Body of pancreas (tissue), 4 donors: ENCODE measurements around the gene DOCK9. TPM values are rescaled to one million over a fixed set of nuclear protein-coding genes. Genes with fewer than 3 reads are reported as not detected.

Source experiments
- ATAC-seq: fragments of 150-250 bp; one replicate; pipeline ENCODE4 v1.9.1; 2016
- DNase-seq, 4 donors: peaks; one replicate each; pipeline ENCODE4 v3.0.0-alpha.2; 2019
- H3K27ac ChIP-seq, 4 donors: fragments of 200-600 bp; sonication (generic); 1 replicate in 3 of 4; 2 replicates in 1 of 4; pipeline versions ENCODE4 v1.5.1 to v1.6.1; 2016 to 2019; ENCODE audit warnings: mild to moderate bottlenecking in 1 of 4, mixed read lengths in 1 of 4, moderate library complexity in 1 of 4
- H3K27me3 ChIP-seq, 2 donors: fragments of 200-600 bp; sonication (generic); one replicate each; pipeline ENCODE4 v1.6.0; 2016; ENCODE audit warnings: mild to moderate bottlenecking in 1 of 2
- H3K36me3 ChIP-seq, 2 donors: fragments of 200-600 bp; sonication (generic); replicated peaks in 1 of 2; 2 replicates each; pipeline ENCODE4 v1.5.1; 2016; ENCODE audit warnings: low read depth in 2 of 2; ENCODE audit not compliant: insufficient read depth in 1 of 2
- H3K4me1 ChIP-seq: fragments of 200-600 bp; sonication (generic); one replicate; pipeline ENCODE4 v1.6.0; 2016
- H3K4me3 ChIP-seq, 2 donors: fragments of 200-600 bp; sonication (generic); 1 replicate in 1 of 2; 2 replicates in 1 of 2; pipeline ENCODE4 v1.5.1; 2016 to 2019
- H3K9me3 ChIP-seq, 3 donors: fragments of 200-600 bp; sonication (generic); 1 replicate in 2 of 3; 2 replicates in 1 of 3; pipeline ENCODE4 v1.5.1; 2016
- CTCF ChIP-seq, 7 experiments: fragments of 450-650 bp in 4 of 7; fragments of 200-600 bp in 3 of 7; sonication (generic) in 3 of 7; IDR thresholded peaks; one replicate each; pipeline ENCODE4 v1.5.1; 2016 to 2019; ENCODE audit warnings: antibody characterized with exemption in 7 of 7
- POLR2A ChIP-seq, 3 donors: fragments of 450-650 bp; IDR thresholded peaks; one replicate each; pipeline ENCODE4 v1.6.1; 2016; ENCODE audit warnings: antibody characterized with exemption in 3 of 3, mild to moderate bottlenecking in 2 of 3
- WGBS, 2 donors: methylation state at CpG; one replicate each; pipeline ENCODE4 v1.1.5; 2017; 5-methylcytosine and 5-hydroxymethylcytosine counted together
- intact Hi-C: fragments of 100-400 bp; cut with DNase I; formaldehyde crosslinking; loops from one replicate; pipeline ENCODE4 v1.15.1; 2023
- total RNA-seq, 2 donors: library from RNA; depleted of rRNA; stranded (reverse); fragments of >200 nt; gene quantifications; one replicate each; pipeline ENCODE4 v1.1.0, GENCODE V29; 2016

The DOCK9 gene
- total RNA-seq, 2 donors from 2014 or later: 35.3 to 73.5 TPM

- Histone ChIP-seq H3K27me3 (no peaks in the 10 kb centered on the region), H3K9me3 (no peaks in the 10 kb centered on the region), H3K36me3 (no peaks in the 10 kb centered on the region), H3K4me1 (no peaks in the 10 kb centered on the region), H3K27ac (no peak overlapping the region), H3K4me3 (no peak overlapping the region)
- DNase-seq: no peak
- no peak for ATAC-seq
- 89 to 94% methylated on average over 3 of the region's 3 CpGs for WGBS, 2 donors
- intact Hi-C loops: no loop called here
- TF ChIP-seq POLR2A (IDR thresholded peaks at IDR 0.05) (no peak), CTCF (IDR thresholded peaks at IDR 0.05) (no peak)
Observed at GRCh38 chr13:98958443-98958794, 19.4 kb downstream of the DOCK9 start.

- no peak for TF ChIP-seq CTCF (IDR thresholded peaks at IDR 0.05)
- TF ChIP-seq POLR2A (IDR thresholded peaks at IDR 0.05): no peak
- WGBS, 2 donors: 75 to 83% methylated on average over 2 to 3 of the region's 3 CpGs
- no peaks in the 10 kb centered on the region for H3K9me3 ChIP-seq
- no peaks in the 10 kb centered on the region for H3K27me3 ChIP-seq
- DNase-seq (no peak), ATAC-seq (no peak)
- no peak overlapping the region for H3K27ac ChIP-seq
- H3K4me1 ChIP-seq: no peaks in the 10 kb centered on the region
- intact Hi-C loops: no loop called here
- no peak overlapping the region for H3K4me3 ChIP-seq
- no peaks in the 10 kb centered on the region for H3K36me3 ChIP-seq
Observed at GRCh38 chr13:98957731-98958442, 20.0 kb downstream of the DOCK9 start.

- no peak overlapping the region for H3K27ac ChIP-seq
- no peak overlapping the region for H3K4me3 ChIP-seq
- H3K9me3 ChIP-seq: no peaks in the 10 kb centered on the region
- no peak for DNase-seq
- intact Hi-C loops: no loop called here
- no peaks in the 10 kb centered on the region for H3K27me3 ChIP-seq
- no peaks in the 10 kb centered on the region for H3K36me3 ChIP-seq
- no peaks in the 10 kb centered on the region for H3K4me1 ChIP-seq
- no peak for ATAC-seq
- 93 to 97% methylated on average over 9 of the region's 9 CpGs for WGBS, 2 donors
- no peak for TF ChIP-seq POLR2A (IDR thresholded peaks at IDR 0.05)
- TF ChIP-seq CTCF (IDR thresholded peaks at IDR 0.05): no peak
Observed at GRCh38 chr13:98955336-98955735, 22.5 kb downstream of the DOCK9 start.

GRCh38 chr13:98954313-98954712 is 23.6 kb downstream of the DOCK9 start:
- intact Hi-C loops: no loop called here
- H3K4me3 ChIP-seq: no peak overlapping the region
- TF ChIP-seq CTCF (IDR thresholded peaks at IDR 0.05) (no peak), POLR2A (IDR thresholded peaks at IDR 0.05) (no peak)
- no peaks in the 10 kb centered on the region for H3K27me3 ChIP-seq
- ATAC-seq (no peak), DNase-seq (no peak)
- 87 to 93% methylated on average over 4 of the region's 4 CpGs for WGBS, 2 donors
- no peaks in the 10 kb centered on the region for H3K9me3 ChIP-seq
- H3K27ac ChIP-seq: no peak overlapping the region
- H3K4me1 ChIP-seq: no peaks in the 10 kb centered on the region
- no peaks in the 10 kb centered on the region for H3K36me3 ChIP-seq

GRCh38 chr13:98951266-98951665 is 26.6 kb downstream of the DOCK9 start:
- DNase-seq (no peak), ATAC-seq (no peak)
- no peak for TF ChIP-seq POLR2A (IDR thresholded peaks at IDR 0.05)
- no peak for TF ChIP-seq CTCF (IDR thresholded peaks at IDR 0.05)
- Histone ChIP-seq H3K4me3 (no peak overlapping the region), H3K9me3 (no peaks in the 10 kb centered on the region), H3K27me3 (no peaks in the 10 kb centered on the region), H3K27ac (no peak overlapping the region), H3K36me3 (no peaks in the 10 kb centered on the region), H3K4me1 (no peaks in the 10 kb centered on the region)
- intact Hi-C loops: no loop called here
- 89 to 90% methylated on average over 6 of the region's 6 CpGs for WGBS, 2 donors
